Nephron (organoid): ENCODE results near the gene DPP8.

ENCODE experiments used
- H3K27ac Mint-ChIP-seq, 3 experiments: 2 replicates each; pipeline ENCODE4 v1.8.0; 2020; ENCODE audit warnings: mixed read lengths in 3 of 3, mild to moderate bottlenecking in 2 of 3, moderate library complexity in 1 of 3
- H3K27me3 Mint-ChIP-seq: 2 replicates; pipeline ENCODE4 v1.8.0; 2021; ENCODE audit warnings: low read depth, mild to moderate bottlenecking, moderate library complexity, mixed read lengths
- H3K36me3 Mint-ChIP-seq: 2 replicates; pipeline ENCODE4 v1.8.0; 2020; ENCODE audit warnings: low read depth, mixed read lengths
- H3K4me1 Mint-ChIP-seq: 2 replicates; pipeline ENCODE4 v1.8.0; 2020; ENCODE audit warnings: mixed read lengths
- H3K4me3 Mint-ChIP-seq, 3 experiments: 2 replicates each; pipeline ENCODE4 v1.8.0; 2020; ENCODE audit warnings: mild to moderate bottlenecking in 3 of 3, mixed read lengths in 3 of 3, moderate library complexity in 2 of 3
- H3K9me3 Mint-ChIP-seq: 2 replicates; pipeline ENCODE4 v1.8.0; 2020; ENCODE audit warnings: mixed read lengths
- CTCF ChIP-seq, 3 experiments: fragments of 200-600 bp; sonication (generic); IDR thresholded peaks; one replicate each; pipeline ENCODE4 v1.5.0; 2021; ENCODE audit warnings: antibody characterized with exemption in 3 of 3; ENCODE audit not compliant: unreplicated experiment in 3 of 3

The DPP8 gene

DNA sequence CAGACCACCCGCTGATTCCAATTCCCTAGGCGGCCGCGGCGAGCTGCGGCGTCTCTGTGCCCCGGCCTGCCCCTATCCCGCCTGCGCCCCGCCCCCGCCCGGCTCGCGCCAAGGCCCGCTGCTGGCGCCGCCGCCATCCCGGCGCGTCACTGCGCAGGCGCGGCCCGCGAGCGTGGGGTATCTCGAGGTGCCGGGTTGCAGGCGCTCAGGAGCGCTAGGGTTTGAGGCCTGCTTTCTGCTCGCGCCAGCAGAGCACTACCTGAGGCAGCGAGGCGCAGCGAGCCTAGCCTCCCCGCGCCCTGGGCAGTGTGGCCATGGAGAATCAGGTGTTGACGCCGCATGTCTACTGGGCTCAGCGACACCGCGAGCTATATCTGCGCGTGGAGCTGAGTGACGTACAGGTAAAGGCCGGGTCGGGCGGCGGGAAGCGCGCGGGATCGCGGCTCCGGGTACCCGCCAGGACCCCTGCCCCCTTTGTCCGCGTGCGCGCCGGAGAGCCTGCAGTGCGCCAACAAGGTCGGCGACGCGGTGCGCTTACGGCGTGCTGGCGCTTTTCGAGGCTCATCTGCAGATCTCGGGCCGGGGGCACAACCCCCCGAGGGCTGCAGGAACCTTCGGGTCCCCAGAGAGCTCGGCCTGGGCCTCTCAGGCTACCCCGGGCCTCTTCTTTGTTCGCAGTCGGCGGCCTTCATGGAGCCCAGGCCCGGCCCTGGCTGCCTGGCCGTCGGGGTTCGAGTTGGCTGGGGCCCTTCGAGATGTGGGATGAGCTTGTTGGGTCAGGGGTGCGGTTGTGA lies 13.0 kb upstream of the DPP8 start, which contains the start of gene HACD3:
TSS of gene HACD3 (plus strand) at position 146 of the 794 bp plus-strand sequence. CDS start at position 315, 169 bp downstream.
- Mint-ChIP-seq H3K36me3 (peaks cover 5% of the 10 kb centered on the region), H3K4me3 (peak within 1 kb of the TSS; percentile 89 to 96 (median 91)), H3K27ac (peak within 1 kb of the TSS; percentile 87 to 92 (median 89)), H3K27me3 (no peaks in the 10 kb centered on the region), H3K9me3 (no peaks in the 10 kb centered on the region), H3K4me1 (peaks cover 35% of the 10 kb centered on the region)
- no peak for TF ChIP-seq CTCF (IDR thresholded peaks at IDR 0.05; ENCODE audit: unreplicated experiment in 3 of 3)

GRCh38 chr15:65529762-65530317 lies 12.4 kb upstream of the DPP8 start:
- H3K27me3 Mint-ChIP-seq, result no peaks in the 10 kb centered on the region
- peak overlapping the region; percentile 87 to 92 (median 89) for H3K27ac Mint-ChIP-seq
- H3K4me3 Mint-ChIP-seq, result peak overlapping the region; percentile 85 to 96 (median 89)
- no peaks in the 10 kb centered on the region for H3K9me3 Mint-ChIP-seq
- peaks cover 5% of the 10 kb centered on the region for H3K36me3 Mint-ChIP-seq
- peaks cover 35% of the 10 kb centered on the region for H3K4me1 Mint-ChIP-seq
- TF ChIP-seq CTCF (IDR thresholded peaks at IDR 0.05; ENCODE audit: unreplicated experiment in 3 of 3), result no peak

- Mint-ChIP-seq H3K27me3 (no peaks in the 10 kb centered on the region), H3K27ac (peak overlapping the region; percentile 12 to 92 (median 87)), H3K4me3 (peak overlapping the region in 2 of 3 experiments; percentile 43 to 96), H3K9me3 (no peaks in the 10 kb centered on the region), H3K4me1 (peaks cover 26% of the 10 kb centered on the region), H3K36me3 (no peaks in the 10 kb centered on the region)
- TF ChIP-seq CTCF (IDR thresholded peaks at IDR 0.05; ENCODE audit: unreplicated experiment in 3 of 3), result no peak
These were observed 11.1 kb upstream of the DPP8 start for GRCh38 chr15:65528461-65529060.

- Mint-ChIP-seq H3K9me3 (no peaks in the 10 kb centered on the region), H3K4me3 (no peak overlapping the region), H3K36me3 (no peaks in the 10 kb centered on the region), H3K27ac (peak overlapping the region in 1 of 3 experiments; percentile 54), H3K4me1 (peaks cover 6% of the 10 kb centered on the region), H3K27me3 (no peaks in the 10 kb centered on the region)
- TF ChIP-seq CTCF (IDR thresholded peaks at IDR 0.05; ENCODE audit: unreplicated experiment in 3 of 3), result no peak
These were observed 8.1 kb upstream of the DPP8 start for GRCh38 chr15:65525622-65526021.

- Mint-ChIP-seq H3K27ac (no peak overlapping the region), H3K36me3 (no peaks in the 10 kb centered on the region), H3K4me3 (no peak overlapping the region), H3K9me3 (no peaks in the 10 kb centered on the region), H3K27me3 (no peaks in the 10 kb centered on the region), H3K4me1 (peaks cover 7% of the 10 kb centered on the region)
- no peak for TF ChIP-seq CTCF (IDR thresholded peaks at IDR 0.05; ENCODE audit: unreplicated experiment in 3 of 3)
These were observed 6.7 kb upstream of the DPP8 start for GRCh38 chr15:65524226-65524625.
